ENCODE measurements around the gene COPRS. TPM values are rescaled to one million over a fixed set of nuclear protein-coding genes. Genes with fewer than 3 reads are reported as not detected.

Gene COPRS, protein sequence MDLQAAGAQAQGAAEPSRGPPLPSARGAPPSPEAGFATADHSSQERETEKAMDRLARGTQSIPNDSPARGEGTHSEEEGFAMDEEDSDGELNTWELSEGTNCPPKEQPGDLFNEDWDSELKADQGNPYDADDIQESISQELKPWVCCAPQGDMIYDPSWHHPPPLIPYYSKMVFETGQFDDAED
- 49.1 TPM for total RNA-seq

DNA sequence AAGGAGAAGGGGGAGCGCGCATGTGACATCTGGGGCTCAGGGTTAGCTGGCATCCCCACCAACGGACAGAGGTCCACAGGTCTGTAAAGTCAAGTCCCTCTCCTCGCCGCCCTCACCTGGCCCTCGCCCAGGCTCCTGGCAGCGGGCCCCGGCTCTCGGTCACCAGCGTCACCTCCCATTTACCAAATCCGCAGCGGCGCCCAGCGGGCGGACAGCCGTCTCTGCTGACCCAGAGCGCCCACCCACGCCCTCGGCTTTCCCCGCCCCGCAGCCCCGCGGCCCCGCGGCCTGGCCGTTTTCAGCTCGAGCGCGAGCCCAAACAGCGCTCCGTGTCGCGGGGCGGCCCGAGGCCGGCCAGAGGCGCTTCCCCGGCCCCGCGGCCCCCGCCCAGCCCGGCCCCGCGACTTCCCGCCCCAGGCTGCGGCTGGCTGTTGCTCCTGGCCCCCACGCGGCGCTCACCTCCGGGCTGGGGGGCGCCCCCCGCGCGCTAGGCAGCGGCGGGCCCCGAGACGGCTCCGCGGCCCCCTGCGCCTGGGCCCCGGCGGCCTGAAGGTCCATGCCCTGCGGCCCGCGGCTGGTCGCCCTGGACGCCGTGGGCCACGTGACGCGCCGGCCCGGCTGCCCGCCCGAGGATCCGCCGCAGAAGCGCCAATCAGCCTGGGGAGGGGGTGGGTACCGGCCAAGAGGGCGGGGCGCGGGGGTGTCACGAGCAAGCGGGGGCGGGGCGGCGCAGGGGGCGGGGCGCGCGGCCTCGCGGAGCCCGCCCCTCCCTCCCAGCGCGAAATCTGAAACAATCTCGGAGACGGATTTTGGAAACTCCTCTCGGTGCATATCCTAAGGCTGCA lies at the start of gene COPRS:
Gene COPRS (minus strand): TSS at position 603 of the 845 bp plus-strand sequence. CDS start 45 bp downstream, at position 558.

Other genes starting within 250 kb of the COPRS start
- 37.8 TPM for gene UTP6, start 42.5 kb upstream of the COPRS start, total RNA-seq
- gene SUZ12, start 77.8 kb upstream of the COPRS start, total RNA-seq: 36.7 TPM
- 88.3 TPM for gene LRRC37B, start 148.1 kb upstream of the COPRS start, total RNA-seq